LNCAP (cell line): ENCODE data around the gene TEX29.

Experiments
- TF ChIP-seq, protein P1 (sequence below): fragments of 450-650 bp; IDR thresholded peaks from 2 replicates; pipeline ENCODE4 v1.5.1; 2017; ENCODE audit warnings: mild to moderate bottlenecking

Gene TEX29

DNA sequence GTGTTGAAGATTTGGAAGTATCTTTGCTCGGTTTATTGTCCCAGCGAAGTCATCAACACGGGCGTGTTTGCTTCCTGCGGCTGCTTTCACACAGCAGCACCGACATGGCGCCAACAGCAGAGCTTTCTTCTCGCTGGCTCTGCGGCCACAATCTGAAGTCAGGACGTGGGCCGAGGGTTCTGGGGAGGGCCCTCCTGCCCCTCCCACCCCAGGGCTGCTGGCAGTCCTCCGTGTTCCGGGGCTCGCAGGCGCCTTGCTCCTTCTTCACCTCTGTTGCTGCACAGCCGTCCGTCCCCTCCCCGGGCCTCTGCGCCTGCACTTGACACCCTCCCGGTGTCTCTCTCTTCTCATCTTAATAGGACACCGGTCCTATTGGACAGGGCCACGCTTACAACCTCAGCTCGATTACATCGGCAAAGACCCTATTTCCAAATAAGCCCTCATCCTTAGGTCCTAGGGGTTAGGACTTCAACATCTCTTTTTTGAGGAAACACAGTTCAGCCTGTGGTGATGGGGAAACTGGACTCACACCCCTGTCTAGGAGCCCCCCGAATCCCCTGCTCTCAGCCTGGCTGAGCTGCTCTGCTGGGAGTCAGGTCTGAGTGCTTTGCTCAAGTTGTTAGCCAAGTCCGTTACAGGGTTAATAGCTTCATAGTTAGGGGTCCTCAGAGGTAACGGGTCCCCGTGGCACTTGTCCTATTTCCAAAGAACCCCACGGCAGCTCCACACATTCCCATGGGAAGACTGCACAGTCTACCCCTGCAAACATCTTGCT is 2.7 kb upstream of the TEX29 start:
- TF ChIP-seq, protein P1, sequence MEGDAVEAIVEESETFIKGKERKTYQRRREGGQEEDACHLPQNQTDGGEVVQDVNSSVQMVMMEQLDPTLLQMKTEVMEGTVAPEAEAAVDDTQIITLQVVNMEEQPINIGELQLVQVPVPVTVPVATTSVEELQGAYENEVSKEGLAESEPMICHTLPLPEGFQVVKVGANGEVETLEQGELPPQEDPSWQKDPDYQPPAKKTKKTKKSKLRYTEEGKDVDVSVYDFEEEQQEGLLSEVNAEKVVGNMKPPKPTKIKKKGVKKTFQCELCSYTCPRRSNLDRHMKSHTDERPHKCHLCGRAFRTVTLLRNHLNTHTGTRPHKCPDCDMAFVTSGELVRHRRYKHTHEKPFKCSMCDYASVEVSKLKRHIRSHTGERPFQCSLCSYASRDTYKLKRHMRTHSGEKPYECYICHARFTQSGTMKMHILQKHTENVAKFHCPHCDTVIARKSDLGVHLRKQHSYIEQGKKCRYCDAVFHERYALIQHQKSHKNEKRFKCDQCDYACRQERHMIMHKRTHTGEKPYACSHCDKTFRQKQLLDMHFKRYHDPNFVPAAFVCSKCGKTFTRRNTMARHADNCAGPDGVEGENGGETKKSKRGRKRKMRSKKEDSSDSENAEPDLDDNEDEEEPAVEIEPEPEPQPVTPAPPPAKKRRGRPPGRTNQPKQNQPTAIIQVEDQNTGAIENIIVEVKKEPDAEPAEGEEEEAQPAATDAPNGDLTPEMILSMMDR = no peak

DNA sequence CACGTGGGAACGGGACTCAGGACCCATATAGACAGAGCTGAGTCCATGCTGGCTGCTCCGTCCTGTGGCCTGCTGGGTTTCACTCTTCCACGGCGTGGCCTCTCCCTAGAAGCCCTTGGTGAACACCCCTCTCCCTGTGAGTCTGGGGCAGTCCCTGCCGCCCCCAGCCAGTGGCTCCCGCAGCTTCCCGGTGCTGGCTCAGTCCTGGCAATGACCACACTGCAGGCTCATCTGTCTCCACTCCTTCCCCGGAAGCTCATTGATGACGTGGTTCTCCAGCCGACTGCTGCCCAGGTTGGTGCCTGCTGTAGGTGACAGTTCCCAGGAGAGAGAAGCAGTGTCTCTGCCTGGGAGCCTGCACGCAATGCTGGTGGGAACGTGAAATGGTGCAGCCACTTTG is 2.1 kb upstream of the TEX29 start:
- TF ChIP-seq, protein P1 = no peak

DNA sequence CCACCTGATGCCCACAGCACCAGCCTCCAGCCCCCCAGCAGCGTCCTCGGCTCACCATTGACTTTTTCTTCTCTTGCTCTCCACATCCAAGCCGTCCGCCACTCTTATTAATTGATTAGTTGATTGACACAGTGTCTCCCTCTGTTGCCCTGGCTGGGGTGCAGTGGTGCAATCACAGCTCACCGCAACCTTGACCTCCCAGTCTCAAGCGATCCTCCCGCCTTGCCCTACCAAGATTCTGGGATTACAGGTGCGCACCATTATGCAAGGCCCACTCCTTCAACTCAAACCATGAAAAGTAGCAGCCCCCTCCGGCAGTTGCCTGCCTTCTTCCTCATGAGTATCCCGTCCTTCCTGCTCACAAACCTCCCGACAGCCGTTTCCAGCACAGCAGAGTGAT is 921 bp upstream of the TEX29 start:
- TF ChIP-seq, protein P1 = no peak

DNA sequence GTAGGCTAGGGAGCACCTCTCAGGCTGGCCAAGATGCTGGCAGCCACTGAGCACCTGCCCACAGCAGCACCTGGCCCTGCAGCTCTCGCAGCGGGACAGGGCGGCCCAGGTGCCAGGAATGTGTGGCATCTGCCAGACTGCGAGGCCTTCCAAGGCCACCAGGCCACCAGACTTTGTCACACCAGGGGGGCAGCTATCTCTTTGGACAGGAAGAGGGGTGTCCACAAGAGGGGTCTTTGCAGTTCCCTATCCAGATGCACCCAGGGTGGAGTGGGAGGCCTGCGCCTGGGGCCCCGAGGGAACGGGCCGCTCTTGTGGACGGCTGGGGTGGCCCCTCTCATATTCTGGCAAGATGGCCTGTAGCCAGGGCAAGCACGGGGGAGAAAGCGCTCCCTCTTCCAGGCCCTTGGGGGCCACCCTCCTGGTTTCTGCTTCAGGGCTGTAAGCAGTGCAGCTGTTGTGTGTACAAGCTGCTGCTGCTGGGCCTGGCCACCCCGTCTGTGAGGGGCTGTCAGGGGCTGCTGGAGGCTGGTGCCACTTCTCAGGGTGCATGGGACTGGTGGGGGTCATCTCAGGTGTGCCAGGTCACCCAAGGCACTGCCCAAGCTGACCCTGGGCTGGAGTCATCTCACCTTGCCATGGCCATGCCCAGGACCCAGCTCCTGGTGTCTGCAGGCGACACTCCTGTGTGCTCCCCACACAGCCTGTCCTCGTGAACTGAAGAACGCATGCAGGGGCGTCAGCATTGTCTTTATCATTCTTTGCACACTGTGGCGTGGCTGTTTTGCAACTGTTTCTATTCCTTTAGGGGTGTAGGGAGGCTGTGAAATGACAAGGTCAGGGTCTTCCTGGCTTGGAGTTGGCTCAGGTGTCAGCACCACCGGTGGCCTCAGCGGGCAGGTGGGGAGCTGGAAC is 1.8 kb downstream of the TEX29 start:
- TF ChIP-seq, protein P1 = no peak

DNA sequence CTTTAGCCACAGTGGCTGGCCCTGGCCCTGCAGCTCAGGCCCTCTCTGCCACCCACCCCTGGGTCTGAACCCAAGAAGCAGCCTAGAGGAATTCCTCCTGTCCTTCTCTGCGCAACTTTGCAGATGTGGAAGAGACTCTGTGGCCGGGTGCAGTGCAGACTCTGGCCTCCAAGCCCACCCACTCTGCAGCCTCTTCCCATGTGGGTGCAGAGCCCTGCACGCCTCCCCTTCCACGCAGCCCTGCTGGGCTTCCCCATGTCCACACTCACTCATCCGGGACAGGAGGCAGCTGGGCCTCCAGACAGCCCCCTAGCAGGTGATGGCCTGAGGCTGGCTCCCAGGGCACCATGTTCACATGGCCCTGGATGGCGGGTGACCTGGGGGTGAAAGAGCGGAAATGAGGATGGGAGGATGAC is 2.5 kb downstream of the TEX29 start:
- TF ChIP-seq, protein P1 = no peak

DNA sequence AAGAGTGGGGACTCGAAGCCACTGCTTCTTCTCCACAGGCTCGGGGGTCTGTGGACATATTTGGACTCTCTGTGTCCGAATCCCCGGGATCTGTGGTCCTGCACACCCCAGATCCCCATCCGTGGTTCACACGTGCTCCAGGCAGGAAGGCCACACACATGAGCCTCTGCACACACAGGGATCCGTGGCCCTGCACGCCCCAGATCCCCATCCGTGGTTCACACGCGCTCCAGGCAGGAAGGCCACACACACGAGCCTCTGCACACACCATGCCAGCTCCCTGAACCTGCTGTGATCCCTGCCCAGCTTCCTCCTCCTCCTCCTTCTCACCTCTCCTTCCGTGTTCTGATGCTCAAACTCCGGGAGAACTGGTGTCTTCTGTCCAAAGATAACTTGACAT is 3.1 kb downstream of the TEX29 start:
- TF ChIP-seq, protein P1 = no peak

DNA sequence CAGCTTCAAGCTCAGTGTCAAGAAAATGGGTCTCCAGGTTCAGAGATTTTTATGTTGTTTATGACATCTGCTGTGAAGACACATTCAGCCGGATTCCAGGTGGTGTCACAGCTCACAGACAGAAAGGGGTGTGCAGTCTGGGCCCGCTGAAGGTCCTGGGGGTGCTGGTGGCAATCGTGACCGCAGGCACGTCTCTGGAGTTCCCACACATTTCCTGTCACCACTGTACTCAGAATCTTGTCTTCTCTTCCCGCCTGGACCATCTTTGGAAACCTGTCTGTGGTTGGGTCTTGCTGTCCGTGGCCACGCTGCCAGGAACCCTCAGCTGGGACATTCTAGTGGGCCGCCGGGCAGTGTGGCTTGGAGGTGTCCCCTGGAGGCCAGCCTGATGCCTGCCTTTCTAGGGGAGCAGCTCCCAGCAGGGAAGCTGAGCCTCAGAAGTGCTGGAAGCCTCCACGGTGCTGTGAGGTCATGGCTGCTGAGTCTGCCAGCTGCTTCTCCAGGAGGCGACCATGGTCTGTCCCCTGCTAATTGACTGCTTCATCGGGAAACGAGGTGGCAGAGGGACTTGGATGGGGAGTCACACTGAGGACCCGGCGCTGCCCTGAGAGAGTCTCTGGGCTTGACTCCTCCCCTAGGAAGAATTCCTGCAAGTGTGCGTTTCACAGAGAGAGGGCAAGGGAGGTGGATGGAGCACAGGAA is 3.7 kb downstream of the TEX29 start:
- TF ChIP-seq, protein P1 = no peak
